ENCODE measurements around the gene GNGT2.

The GNGT2 gene

GRCh38 chr17:49210158-49211029 lies at the start of gene GNGT2, which contains the start of gene ABI3:
GNGT2 (minus strand) TSS chr17:49210574; CDS start chr17:49207422, 3,152 bp downstream.
ABI3 (plus strand) TSS chr17:49210707; CDS start chr17:49210725, 18 bp downstream.
- DNase-seq, result peak; percentile 73

DNA sequence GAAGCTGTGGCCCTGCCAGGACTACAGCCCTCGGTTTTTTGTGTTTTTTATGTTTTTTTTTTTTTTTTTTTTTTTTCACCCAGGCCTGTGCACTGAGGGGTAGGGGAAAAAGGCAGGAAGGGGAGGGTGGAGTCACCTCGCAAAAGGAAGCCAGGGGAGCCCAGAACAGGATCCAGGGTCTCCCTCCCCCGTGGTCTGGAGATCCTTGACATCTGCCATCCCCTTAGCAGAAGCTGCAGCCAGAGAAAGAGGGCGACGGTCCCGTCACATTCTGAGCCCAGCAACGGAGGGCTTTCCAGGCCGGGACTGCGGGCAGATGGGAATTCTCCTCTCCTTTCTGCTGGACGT lies 49.3 kb upstream of the GNGT2 start:
- DNase-seq, result no peak

- DNase-seq, result no peak
These were observed 48.0 kb upstream of the GNGT2 start for GRCh38 chr17:49258394-49258793.

GRCh38 chr17:49255125-49255524 lies 44.8 kb upstream of the GNGT2 start:
- DNase-seq, result no peak

DNA sequence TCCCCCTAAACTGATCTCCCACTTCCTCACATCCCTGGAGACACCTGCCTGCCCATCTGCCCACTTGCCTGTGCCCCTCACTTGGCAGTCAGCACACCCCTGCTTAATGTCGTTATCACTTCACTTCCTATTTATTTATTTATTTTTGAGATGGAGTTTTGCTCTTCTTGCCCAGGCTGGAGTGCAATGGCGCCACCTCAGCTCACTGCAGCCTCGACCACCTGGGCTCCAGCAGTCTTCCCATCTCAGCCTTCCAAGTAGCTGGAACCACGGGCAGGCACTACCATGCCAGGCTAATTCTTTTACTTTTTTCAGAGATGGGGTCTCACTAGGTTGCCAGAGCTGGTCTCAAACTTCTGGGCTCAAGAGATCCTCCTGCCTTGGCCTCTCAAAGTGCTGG lies 43.7 kb upstream of the GNGT2 start:
- DNase-seq, result no peak

- no peak for DNase-seq
These were observed 41.8 kb upstream of the GNGT2 start for GRCh38 chr17:49252148-49252695.

- DNase-seq, result no peak
These were observed 39.6 kb upstream of the GNGT2 start for GRCh38 chr17:49249890-49250522.

DNA sequence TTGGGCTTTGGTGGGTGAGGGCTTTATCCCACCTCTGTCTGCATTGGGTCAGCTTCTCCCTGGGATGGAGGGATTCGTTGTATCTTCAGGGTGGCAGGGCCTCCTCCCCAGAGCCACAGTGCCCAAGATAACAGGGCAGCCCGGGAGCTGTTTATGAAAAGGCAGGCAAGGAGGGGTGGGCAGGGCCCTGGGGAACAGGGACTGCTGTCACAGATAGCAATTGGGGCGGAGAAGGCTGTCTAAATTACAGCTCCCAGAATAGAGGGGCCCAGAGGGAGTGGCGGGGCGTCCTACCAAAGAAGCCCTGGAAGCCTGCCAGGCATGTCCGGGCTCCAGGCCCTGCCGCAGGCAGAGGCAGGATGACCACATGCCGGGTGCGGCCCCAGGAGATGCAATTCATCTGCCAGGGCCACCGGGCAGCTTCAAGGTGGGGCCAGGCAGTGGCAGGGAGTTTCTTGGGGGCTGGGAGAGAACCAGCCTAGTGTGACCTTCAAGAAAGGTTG lies 39.0 kb upstream of the GNGT2 start:
- DNase-seq, result no peak

GRCh38 chr17:49247944-49248343 lies 37.6 kb upstream of the GNGT2 start:
- DNase-seq, result no peak

DNA sequence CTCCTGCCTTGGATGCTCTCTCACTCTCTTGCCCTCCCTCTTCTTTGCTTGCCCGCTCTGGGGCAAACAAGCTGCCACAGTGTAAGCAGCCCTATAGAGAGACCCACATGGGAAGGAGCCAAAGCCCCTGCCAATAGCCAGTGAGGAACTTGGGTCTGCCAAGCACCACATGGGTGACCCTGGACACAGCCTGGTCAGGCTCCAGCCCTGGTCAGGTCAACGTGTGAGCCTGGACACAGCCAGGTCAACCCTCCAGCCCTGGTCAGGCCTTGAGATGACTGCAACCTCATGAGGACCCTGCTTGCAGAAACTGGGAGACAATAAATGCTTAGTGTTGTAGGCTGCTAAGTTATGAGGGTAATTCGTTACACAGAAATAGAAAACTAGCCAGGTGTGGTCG lies 34.5 kb upstream of the GNGT2 start:
- no peak for DNase-seq

GRCh38 chr17:49242813-49243212 lies 32.4 kb upstream of the GNGT2 start:
- DNase-seq, result no peak

GRCh38 chr17:49241692-49242397 lies 31.5 kb upstream of the GNGT2 start:
- no peak for DNase-seq

DNA sequence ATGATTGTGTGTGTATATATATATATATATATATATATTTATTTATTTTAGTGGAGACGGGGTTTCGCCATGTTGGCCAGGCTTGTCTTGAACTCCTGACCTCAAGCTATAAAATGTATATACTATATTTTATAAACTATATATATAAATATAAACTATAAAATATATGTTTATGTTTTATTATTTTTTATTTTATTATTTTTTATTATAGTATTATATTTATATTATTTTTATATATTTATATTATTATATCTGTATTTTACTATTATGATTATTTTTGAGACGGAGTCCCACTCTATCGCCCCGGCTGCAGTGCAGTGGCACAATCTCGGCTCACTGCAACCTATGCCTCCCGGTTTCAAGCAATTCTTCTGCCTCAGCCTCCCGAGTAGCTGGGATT lies 30.7 kb upstream of the GNGT2 start:
- DNase-seq, result no peak

- no peak for DNase-seq
These were observed 30.2 kb upstream of the GNGT2 start for GRCh38 chr17:49240619-49241018.

DNA sequence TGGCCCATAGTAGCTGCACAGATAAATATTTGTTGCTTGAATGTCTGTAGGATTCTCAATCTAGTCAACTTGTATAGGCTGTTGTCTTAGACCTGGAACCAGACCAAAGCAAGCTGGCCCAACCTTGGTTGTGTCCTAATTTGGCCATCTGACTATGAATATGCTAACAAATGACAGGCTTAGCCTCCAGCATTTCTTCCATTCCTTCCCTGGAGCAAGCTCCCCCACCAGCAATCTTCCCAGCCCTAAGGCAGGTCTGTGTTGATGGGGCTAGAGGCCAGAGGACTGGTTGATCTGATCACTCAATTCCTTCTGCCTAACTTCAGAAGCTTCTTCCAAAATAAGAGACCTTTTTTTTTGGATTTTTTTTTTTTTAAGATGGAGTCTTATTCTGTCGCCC lies 29.6 kb upstream of the GNGT2 start:
- no peak for DNase-seq

GRCh38 chr17:49235896-49236295 lies 25.5 kb upstream of the GNGT2 start:
- no peak for DNase-seq

GRCh38 chr17:49234509-49235080 lies 24.2 kb upstream of the GNGT2 start:
- no peak for DNase-seq

DNA sequence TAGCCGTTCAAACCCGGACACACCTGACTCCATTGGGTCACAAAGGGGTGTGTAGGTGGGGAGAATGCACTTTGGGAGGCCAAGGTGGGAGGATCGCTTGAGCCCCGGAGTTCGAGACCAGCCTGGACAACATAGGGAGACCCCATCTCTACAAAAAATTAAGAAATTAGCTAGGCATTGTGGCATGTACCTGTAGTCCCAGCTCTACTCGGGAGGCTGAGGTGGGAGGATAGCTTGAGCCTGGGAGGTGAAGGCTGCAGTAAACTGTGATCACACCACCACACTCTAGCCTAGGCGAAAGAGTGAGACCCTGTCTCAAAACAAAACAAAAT lies 21.2 kb upstream of the GNGT2 start:
- no peak for DNase-seq

DNA sequence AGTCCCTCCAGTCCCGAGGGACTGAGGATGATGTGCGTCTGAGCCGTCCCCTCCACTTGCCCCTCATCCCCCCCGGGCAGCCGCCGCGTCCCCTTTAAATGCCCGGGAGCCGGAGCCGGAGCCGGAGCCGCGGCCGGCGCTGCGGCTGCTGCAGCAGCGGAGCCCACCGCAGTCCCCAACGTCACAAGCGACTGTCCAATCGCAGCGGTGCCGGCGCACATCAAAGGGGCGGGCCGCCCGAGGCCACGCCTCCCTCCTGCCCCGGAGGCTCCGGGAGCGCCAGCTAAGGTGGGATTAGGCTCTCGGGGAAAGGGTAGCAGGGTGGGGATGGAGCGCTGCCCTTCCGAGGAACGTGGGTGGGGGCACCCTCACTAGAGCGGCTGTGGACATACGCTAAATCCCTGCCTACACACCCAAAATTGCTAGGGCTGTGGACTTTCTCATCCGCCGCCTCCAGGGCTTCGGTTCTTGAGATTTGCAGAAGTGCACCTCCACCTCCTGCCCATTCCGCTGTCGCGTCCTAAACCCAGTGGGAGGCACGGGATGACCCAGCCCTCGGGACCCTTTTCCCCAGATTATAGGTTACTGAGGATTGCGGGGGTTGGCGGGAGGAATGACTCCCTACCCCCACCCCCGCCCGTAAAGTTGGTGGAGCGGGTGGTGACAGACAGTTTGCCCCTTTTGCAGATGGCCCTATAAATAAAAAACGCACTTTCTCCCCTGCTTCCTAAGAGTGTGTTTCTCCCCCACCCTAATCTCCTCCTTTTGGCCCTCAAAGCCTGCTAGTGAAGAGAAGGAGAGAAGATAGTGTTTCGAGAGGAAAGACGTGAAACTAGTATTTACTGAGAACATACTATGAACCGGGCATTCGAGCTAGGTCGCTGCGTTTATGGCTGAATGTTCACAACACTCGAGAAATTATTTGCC lies 20.5 kb upstream of the GNGT2 start, which contains the start of gene PHOSPHO1:
PHOSPHO1 (minus strand) TSS at position 152 of the 927 bp plus-strand sequence. CDS start 4,096 bp downstream, outside the sequence.
- peak; percentile 89 for DNase-seq

- DNase-seq, result no peak
These were observed 19.6 kb upstream of the GNGT2 start for GRCh38 chr17:49229805-49230600.
